Testis (tissue), 2 donors: Measurements from ENCODE around the gene OCA2.

Source experiments
- CTCF ChIP-seq, 3 experiments: fragments of 450-650 bp in 2 of 3; fragments of 200-600 bp in 1 of 3; sonication (generic) in 1 of 3; IDR thresholded peaks; one replicate each; pipeline ENCODE4 v1.5.1; 2016 to 2019; ENCODE audit warnings: antibody characterized with exemption in 3 of 3, mild to moderate bottlenecking in 2 of 3, moderate library complexity in 1 of 3
- POLR2A ChIP-seq: fragments of 450-650 bp; IDR thresholded peaks from one replicate; pipeline ENCODE4 v1.6.1; 2017; ENCODE audit warnings: antibody characterized with exemption, mild to moderate bottlenecking, moderate library complexity

- no peak for TF ChIP-seq CTCF (IDR thresholded peaks at IDR 0.05)
- no peak for TF ChIP-seq POLR2A
These were observed 19.0 kb upstream of the OCA2 start for GRCh38 chr15:28118083-28118482.
